Activated naive CD8-positive, alpha-beta T cell (primary cell): ENCODE measurements around the gene AP1M1.

Experiments
- H3K27ac Mint-ChIP-seq: one replicate; pipeline ENCODE4 v1.8.0; 2021; ENCODE audit warnings: mixed read lengths
- H3K27me3 Mint-ChIP-seq: one replicate; pipeline ENCODE4 v1.8.0; 2021; ENCODE audit warnings: mixed read lengths
- H3K36me3 Mint-ChIP-seq: one replicate; pipeline ENCODE4 v1.8.0; 2021; ENCODE audit warnings: mixed read lengths
- H3K4me1 Mint-ChIP-seq: one replicate; pipeline ENCODE4 v1.8.0; 2021; ENCODE audit warnings: low read depth, mixed read lengths
- H3K4me3 Mint-ChIP-seq: one replicate; pipeline ENCODE4 v1.8.0; 2021; ENCODE audit warnings: mild to moderate bottlenecking, mixed read lengths
- H3K9me3 Mint-ChIP-seq: one replicate; pipeline ENCODE4 v1.8.0; 2021; ENCODE audit warnings: low read depth, mixed read lengths

Gene AP1M1

DNA sequence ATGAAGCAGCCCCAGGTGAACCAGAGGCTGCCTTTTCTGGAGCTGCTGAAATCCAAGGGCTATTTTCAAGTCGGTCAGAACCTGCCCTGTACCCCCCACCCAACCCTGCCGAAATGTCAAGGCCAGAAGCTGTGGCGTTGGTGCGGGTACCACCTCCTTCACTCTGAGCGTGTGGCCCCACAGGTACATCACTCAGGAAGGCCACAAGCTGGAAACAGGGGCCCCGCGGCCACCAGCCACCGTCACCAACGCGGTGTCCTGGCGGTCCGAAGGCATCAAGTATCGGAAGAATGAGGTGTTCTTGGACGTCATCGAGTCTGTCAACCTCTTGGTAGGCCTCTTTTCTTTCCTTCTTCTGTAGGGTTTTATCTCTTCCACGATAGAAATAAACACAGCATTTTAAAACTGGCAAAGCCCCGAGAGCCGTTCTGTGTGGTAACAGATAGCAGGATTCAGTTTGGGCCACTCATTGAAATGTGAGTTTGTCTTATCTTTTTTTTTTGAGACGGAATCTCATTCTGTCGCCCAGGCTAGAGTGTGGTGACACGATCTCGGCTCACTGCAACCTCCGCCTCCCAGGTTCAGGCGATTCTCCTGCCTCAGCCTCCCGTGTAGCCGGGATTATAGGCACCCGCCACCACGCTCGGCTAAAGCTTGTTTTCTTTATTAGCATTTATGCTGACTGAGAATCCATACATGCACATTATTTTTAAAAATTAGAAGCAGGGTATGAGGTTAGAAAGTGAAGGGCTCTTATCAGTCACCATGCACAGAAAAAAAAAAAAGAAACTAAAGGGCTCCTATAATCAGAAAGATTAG, 11.3 kb downstream of the AP1M1 start:
- Mint-ChIP-seq H3K27me3 (no peaks in the 10 kb centered on the region), H3K4me3 (peak overlapping the region; percentile 46), H3K36me3 (peaks cover 28% of the 10 kb centered on the region), H3K9me3 (no peaks in the 10 kb centered on the region), H3K27ac (peak overlapping the region; percentile 85), H3K4me1 (peaks cover 81% of the 10 kb centered on the region)

GRCh38 chr19:16210168-16210567, 12.5 kb downstream of the AP1M1 start:
- H3K27me3 Mint-ChIP-seq, result no peaks in the 10 kb centered on the region
- H3K4me1 Mint-ChIP-seq, result peaks cover 85% of the 10 kb centered on the region
- peaks cover 28% of the 10 kb centered on the region for H3K36me3 Mint-ChIP-seq
- no peaks in the 10 kb centered on the region for H3K9me3 Mint-ChIP-seq
- H3K4me3 Mint-ChIP-seq, result no peak overlapping the region
- no peak overlapping the region for H3K27ac Mint-ChIP-seq

GRCh38 chr19:16213076-16213475, 15.4 kb downstream of the AP1M1 start:
- Mint-ChIP-seq H3K36me3 (peaks cover 33% of the 10 kb centered on the region), H3K9me3 (no peaks in the 10 kb centered on the region), H3K4me3 (peak overlapping the region; percentile 59), H3K27me3 (no peaks in the 10 kb centered on the region), H3K4me1 (peaks cover 90% of the 10 kb centered on the region), H3K27ac (peak overlapping the region; percentile 68)

DNA sequence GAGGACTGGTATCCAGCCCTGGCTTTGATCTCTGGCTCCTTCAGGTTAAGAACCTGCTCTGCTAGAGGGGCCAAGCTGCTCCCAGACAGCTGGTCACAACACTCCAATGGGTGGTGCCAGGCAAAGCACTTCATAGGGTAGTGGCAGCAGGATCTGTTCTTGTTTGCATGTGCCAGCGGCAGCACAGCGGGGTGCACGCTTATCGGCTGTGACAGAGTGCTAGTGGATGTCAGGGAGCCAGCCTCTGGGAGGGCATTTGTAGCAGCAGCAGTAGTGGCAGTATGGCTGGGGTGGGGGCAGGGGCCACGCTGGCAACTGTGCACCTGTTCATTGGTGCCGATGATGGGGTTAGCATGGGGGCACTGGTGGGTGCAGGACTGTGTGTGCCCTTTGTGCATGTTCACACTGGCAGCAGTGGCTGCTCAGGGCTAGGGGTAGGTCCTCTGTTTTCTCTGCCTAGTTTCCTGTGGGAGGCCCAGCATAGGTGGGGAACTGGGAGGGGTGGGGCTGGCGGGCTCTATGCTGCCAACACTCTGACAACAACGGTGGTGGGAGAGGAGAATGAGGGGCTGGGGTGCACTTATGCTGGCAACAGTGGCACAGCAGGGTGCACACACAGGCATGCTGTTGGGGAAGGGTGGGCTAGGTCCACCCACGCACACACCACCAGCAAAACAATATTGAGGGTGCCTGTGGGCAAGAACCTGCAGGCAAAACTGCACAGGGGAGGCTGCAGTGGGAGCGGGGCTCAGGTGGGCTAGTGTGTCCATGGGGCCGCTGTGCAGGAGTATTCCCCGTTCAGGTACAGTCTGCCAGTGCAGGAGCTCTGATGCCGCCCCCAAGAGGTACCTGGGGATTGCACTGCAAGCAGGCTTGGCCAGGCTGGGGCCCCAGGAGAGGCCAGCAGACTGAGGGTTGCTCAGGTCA, 19.3 kb downstream of the AP1M1 start:
- Mint-ChIP-seq H3K27ac (peak overlapping the region; percentile 86), H3K9me3 (peaks cover 3% of the 10 kb centered on the region), H3K4me3 (peak overlapping the region; percentile 75), H3K4me1 (peaks cover 71% of the 10 kb centered on the region), H3K27me3 (no peaks in the 10 kb centered on the region), H3K36me3 (peaks cover 33% of the 10 kb centered on the region)

GRCh38 chr19:16217716-16218451, 20.2 kb downstream of the AP1M1 start:
- peaks cover 32% of the 10 kb centered on the region for H3K36me3 Mint-ChIP-seq
- peaks cover 62% of the 10 kb centered on the region for H3K4me1 Mint-ChIP-seq
- peaks cover 3% of the 10 kb centered on the region for H3K9me3 Mint-ChIP-seq
- peak overlapping the region; percentile 73 for H3K4me3 Mint-ChIP-seq
- no peaks in the 10 kb centered on the region for H3K27me3 Mint-ChIP-seq
- peak overlapping the region; percentile 87 for H3K27ac Mint-ChIP-seq

- H3K27ac Mint-ChIP-seq, result peak overlapping the region; percentile 87
- peaks cover 53% of the 10 kb centered on the region for H3K4me1 Mint-ChIP-seq
- peak overlapping the region; percentile 73 for H3K4me3 Mint-ChIP-seq
- peaks cover 35% of the 10 kb centered on the region for H3K36me3 Mint-ChIP-seq
- H3K9me3 Mint-ChIP-seq, result peaks cover 3% of the 10 kb centered on the region
- H3K27me3 Mint-ChIP-seq, result no peaks in the 10 kb centered on the region
Observed at GRCh38 chr19:16218851-16219250, 21.1 kb downstream of the AP1M1 start.

DNA sequence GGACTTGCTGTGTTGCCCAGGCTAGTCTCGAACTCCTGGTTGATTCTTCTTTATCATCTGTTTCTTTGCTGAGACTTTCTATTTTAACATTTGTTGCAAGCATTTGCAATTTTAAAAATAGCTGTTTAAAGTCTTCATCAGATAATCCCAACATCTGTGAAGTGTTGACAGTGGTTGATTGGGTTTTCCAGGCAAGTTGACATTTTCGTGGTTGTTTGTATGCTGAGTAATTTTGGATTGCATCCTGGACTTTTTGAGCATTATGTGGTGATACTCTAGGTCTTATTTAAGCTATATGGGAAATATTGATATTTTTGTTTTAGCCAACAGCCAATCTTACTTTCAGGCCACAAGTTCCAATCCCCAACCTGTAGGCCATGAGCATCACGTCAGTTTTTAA, 25.1 kb downstream of the AP1M1 start:
- H3K4me1 Mint-ChIP-seq, result peaks cover 23% of the 10 kb centered on the region
- no peak overlapping the region for H3K4me3 Mint-ChIP-seq
- no peak overlapping the region for H3K27ac Mint-ChIP-seq
- H3K27me3 Mint-ChIP-seq, result no peaks in the 10 kb centered on the region
- peaks cover 28% of the 10 kb centered on the region for H3K36me3 Mint-ChIP-seq
- peaks cover 3% of the 10 kb centered on the region for H3K9me3 Mint-ChIP-seq

DNA sequence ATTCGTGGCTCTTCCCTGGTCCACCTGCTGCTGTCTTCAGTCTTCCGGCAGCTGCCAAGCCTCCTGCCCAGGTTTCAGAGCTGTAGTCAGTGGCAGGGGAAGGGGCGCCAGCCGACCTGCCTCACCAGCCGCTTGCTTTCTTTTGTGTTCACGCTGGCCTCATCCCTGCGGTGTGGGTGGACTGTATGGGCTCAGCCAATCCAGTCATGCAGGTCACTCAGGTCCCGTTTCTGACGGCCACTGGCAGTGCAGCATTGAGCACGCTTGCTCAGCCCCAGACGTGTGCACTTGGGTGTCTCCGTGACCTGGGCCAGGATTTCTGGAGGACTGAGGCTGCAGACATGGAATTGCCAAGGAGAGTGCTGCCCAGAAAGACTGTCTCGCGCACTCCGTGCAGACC, 26.0 kb downstream of the AP1M1 start:
- peaks cover 3% of the 10 kb centered on the region for H3K9me3 Mint-ChIP-seq
- H3K4me3 Mint-ChIP-seq, result no peak overlapping the region
- H3K27ac Mint-ChIP-seq, result no peak overlapping the region
- no peaks in the 10 kb centered on the region for H3K27me3 Mint-ChIP-seq
- peaks cover 14% of the 10 kb centered on the region for H3K4me1 Mint-ChIP-seq
- peaks cover 24% of the 10 kb centered on the region for H3K36me3 Mint-ChIP-seq

GRCh38 chr19:16224293-16225045, 26.8 kb downstream of the AP1M1 start:
- Mint-ChIP-seq H3K4me3 (no peak overlapping the region), H3K4me1 (peaks cover 9% of the 10 kb centered on the region), H3K36me3 (peaks cover 20% of the 10 kb centered on the region), H3K27ac (no peak overlapping the region), H3K27me3 (no peaks in the 10 kb centered on the region), H3K9me3 (peaks cover 3% of the 10 kb centered on the region)

DNA sequence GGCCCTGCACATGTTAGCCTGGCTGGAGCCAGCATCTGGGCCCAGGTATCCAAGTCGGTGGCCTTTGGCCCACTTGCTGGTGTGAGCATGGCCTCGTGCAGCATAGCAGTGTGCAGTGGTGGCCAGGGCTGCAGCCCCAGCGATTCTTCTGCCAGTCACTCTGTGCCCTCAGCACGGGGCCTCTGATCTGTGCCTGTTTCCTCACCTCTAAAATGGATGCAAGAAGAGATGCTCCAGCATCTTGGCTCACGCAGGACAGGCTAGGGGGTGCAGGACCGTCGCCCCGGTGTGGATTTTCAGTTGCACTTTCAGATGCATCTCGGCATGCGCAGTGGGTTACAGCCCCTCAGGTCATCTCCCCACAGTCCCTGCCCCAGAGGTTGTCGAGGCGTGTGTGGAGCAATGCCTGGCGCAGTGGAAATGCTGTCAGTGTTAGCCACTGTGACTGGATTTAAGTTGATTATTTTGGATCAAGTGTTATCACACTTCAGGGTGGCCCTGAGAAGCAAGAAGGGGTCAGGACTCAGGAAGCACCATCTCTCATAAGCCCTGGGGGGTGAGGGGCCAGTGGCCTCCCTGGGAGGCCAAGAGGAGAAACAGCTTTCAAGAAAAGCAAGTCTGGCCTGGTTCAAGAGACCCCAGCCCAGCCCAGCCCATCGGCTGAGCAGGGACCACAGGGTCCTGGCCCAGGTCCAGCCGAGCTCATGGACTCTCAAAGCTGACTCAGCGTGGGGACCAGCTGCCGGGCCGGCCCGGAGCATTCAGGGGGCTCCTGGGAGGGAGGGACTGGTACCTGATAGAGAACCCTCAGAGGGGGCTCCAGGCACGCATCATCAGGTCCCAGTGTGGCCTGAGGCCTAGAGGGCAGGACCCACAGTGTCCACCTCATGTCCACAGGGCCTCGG, 27.8 kb downstream of the AP1M1 start:
- peaks cover 3% of the 10 kb centered on the region for H3K9me3 Mint-ChIP-seq
- H3K27me3 Mint-ChIP-seq, result no peaks in the 10 kb centered on the region
- H3K27ac Mint-ChIP-seq, result no peak overlapping the region
- peaks cover 20% of the 10 kb centered on the region for H3K36me3 Mint-ChIP-seq
- peaks cover 4% of the 10 kb centered on the region for H3K4me1 Mint-ChIP-seq
- H3K4me3 Mint-ChIP-seq, result no peak overlapping the region

- no peaks in the 10 kb centered on the region for H3K27me3 Mint-ChIP-seq
- H3K4me1 Mint-ChIP-seq, result peaks cover 3% of the 10 kb centered on the region
- no peak overlapping the region for H3K27ac Mint-ChIP-seq
- no peaks in the 10 kb centered on the region for H3K9me3 Mint-ChIP-seq
- no peak overlapping the region for H3K4me3 Mint-ChIP-seq
- peaks cover 15% of the 10 kb centered on the region for H3K36me3 Mint-ChIP-seq
Observed at GRCh38 chr19:16226184-16226591, 28.5 kb downstream of the AP1M1 start.

GRCh38 chr19:16226878-16227836, 29.4 kb downstream of the AP1M1 start:
- Mint-ChIP-seq H3K9me3 (no peaks in the 10 kb centered on the region), H3K36me3 (peaks cover 11% of the 10 kb centered on the region), H3K27me3 (no peaks in the 10 kb centered on the region), H3K4me3 (no peak overlapping the region), H3K4me1 (peaks cover 3% of the 10 kb centered on the region), H3K27ac (no peak overlapping the region)
